Naive B cell (primary cell): Measurements from ENCODE around the gene VPS29. TPM values are rescaled to one million over a fixed set of nuclear protein-coding genes. Genes with fewer than 3 reads are reported as not detected.
"Not testable (repeated sequence)": the region's sequence is repeated elsewhere in the genome, so short reads cannot be mapped to it uniquely, and the experiment has no call there.

Source experiments
- ATAC-seq, 2 donors: fragments of 150-1000 bp; cut with Tn5 transposase; 2 replicates each; pipeline ENCODE4 v1.10.0; 2021; ENCODE audit warnings: low read depth in 2 of 2, mild to moderate bottlenecking in 2 of 2, moderate library complexity in 2 of 2
- DNase-seq: peaks from one replicate; pipeline ENCODE4 v3.0.0; 2022
- H3K27ac Mint-ChIP-seq, 6 donors: one replicate each; pipeline ENCODE4 v1.8.0; 2020 to 2022; ENCODE audit warnings: mild to moderate bottlenecking in 6 of 6, mixed read lengths in 6 of 6, moderate library complexity in 5 of 6, inconsistent platforms in 2 of 6
- H3K27me3 Mint-ChIP-seq, 3 donors: one replicate each; pipeline ENCODE4 v1.8.0; 2021 to 2022; ENCODE audit warnings: mixed read lengths in 3 of 3, mild to moderate bottlenecking in 1 of 3
- H3K36me3 Mint-ChIP-seq, 2 donors: one replicate each; pipeline ENCODE4 v1.8.0; 2020 to 2022; ENCODE audit warnings: mixed read lengths in 2 of 2, inconsistent platforms in 1 of 2, mild to moderate bottlenecking in 1 of 2
- H3K4me1 Mint-ChIP-seq, 3 donors: one replicate each; pipeline ENCODE4 v1.8.0; 2020 to 2022; ENCODE audit warnings: mixed read lengths in 3 of 3, inconsistent platforms in 1 of 3, mild to moderate bottlenecking in 1 of 3, moderate library complexity in 1 of 3
- H3K4me3 Mint-ChIP-seq, 8 donors: one replicate each; pipeline ENCODE4 v1.8.0; 2020 to 2022; ENCODE audit warnings: mild to moderate bottlenecking in 8 of 8, mixed read lengths in 8 of 8, moderate library complexity in 8 of 8, inconsistent platforms in 2 of 8
- H3K9me3 Mint-ChIP-seq, 7 donors: one replicate each; pipeline ENCODE4 v1.8.0; 2020 to 2022; ENCODE audit warnings: mixed read lengths in 7 of 7, mild to moderate bottlenecking in 5 of 7, inconsistent platforms in 2 of 7, moderate library complexity in 1 of 7
- polyA plus RNA-seq, 6 donors: library from polyadenylated mRNA; unstranded; fragments of 300-500 nt; fragmentation: Illumina TruSeq; gene quantifications; one replicate each; pipeline ENCODE4 v1.2.3, GENCODE V29; 2021; ENCODE audit warnings: low read depth in 6 of 6

The VPS29 gene
- polyA plus RNA-seq, 6 donors from 2014 or later: 120 to 151 (median 143) TPM

DNA sequence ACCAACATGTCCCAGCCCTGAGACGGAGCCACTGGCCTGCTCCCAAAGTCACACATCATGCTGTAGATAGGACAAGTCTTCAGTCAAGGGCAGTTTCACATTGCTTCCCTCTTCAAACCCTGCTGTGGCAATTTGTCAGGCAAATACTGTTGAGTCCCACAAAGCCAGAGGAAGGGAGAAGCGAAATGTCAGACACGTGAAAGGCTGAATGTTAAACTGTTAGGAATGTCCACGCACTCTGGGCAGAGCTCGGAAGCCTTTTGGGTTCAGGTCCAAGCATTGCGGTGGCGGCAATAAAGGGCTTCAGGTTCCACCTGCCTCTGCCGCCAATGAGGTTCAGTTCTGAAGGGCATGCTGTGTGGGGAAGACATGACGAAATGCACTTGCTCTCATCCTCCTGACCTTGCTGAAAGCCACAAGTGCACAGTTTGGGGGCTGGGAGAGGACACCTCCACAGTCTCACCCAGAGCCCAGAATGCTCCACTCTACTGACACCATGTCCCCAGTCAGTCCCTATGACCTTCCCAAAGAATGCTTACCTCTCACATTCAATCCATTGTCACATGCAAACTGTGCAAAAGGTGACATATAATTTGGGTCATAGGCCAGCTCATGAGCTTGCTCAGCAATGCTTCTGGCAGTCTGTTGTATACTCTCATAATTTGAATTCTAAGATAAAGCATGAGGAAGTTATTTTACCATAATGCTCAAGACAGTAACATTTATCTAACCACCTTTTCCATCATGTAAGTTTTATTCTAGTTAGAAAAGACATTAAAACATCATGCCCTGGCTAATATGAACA, 35.9 kb upstream of the VPS29 start:
- ATAC-seq (no peak), DNase-seq (no peak)
- H3K36me3 Mint-ChIP-seq: peaks cover 15 to 21% of the 10 kb centered on the region in 2 donors

DNA sequence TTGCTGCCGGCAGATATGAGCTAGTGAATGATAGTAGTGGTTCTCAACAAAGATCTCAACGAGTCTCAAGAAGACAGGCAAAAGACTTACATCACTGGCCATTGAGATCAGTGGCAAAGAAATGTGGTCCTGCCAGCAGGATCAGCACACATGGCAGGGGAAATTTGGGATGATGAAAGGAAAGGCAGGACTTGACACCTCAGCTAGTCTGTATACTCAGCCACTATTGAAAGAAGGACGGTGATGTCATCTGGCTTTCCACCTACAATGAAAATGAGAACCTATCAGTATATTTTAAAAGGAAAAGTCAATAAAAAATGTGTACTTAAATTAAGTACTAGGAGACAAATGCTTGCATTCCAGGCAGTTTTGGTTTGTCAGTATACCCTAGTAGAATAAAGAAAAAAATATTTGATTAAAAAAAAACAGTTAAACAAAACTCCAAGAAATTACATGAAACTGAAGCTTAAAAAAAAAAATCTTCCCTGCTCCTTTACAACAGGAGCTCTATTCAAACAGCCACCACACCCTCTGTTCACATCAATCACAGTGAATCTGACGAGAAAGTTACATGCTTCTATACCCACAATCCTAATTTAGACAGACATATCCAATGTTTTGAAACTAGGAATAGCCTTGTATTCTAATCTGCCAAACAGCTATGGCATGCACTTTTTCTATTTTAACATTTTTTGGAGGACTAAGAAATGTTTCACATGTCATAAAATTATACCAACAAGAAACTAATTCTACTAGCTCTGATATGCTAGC, 35.1 kb upstream of the VPS29 start:
- peaks cover 0 to 2% (median 0%) of the 10 kb centered on the region in 3 donors for H3K4me1 Mint-ChIP-seq

More for the DNA sequence above, 35.9 kb upstream of the VPS29 start:
- Mint-ChIP-seq H3K9me3 (no peaks in the 10 kb centered on the region), H3K27ac (peak overlapping the region in 3 of 6 donors; percentile 9 to 69 (median 60)), H3K4me1 (peaks cover 0 to 8% (median 3%) of the 10 kb centered on the region in 3 donors), H3K27me3 (no peaks in the 10 kb centered on the region), H3K4me3 (no peak overlapping the region)

DNA sequence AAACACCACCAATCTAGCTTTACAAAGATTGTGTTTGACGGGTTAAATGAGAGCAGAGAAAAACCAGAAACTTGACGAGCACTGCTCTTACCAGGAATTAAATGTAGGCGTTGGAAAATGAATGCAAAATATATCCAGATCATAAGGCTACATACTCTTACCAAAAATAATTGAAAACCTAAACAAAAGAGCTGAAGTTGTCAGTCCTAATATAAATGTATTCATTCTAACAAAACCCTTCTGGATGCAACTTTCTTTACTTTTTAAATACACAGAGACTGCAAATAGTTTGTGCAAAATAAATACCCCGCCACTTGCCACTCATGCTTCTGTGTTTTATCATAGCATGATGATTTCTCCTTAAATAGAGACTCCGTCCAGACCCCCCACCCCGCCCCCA, 32.9 kb upstream of the VPS29 start:
- H3K27me3 Mint-ChIP-seq: no peaks in the 10 kb centered on the region
- H3K4me1 Mint-ChIP-seq: no peaks in the 10 kb centered on the region
- H3K4me3 Mint-ChIP-seq: no peak overlapping the region
- ATAC-seq: no peak
- peaks cover 0 to under 1% (median 0%) of the 10 kb centered on the region in 7 donors for H3K9me3 Mint-ChIP-seq
- H3K27ac Mint-ChIP-seq: no peak overlapping the region
- no peak for DNase-seq
- H3K36me3 Mint-ChIP-seq: peaks cover 17 to 20% of the 10 kb centered on the region in 2 donors

More for the DNA sequence above, 35.1 kb upstream of the VPS29 start:
- Mint-ChIP-seq H3K27ac (peak overlapping the region in 4 of 6 donors; percentile 9 to 79 (median 72)), H3K27me3 (no peaks in the 10 kb centered on the region), H3K4me3 (no peak overlapping the region), H3K9me3 (no peaks in the 10 kb centered on the region), H3K36me3 (peaks cover 15 to 20% of the 10 kb centered on the region in 2 donors)
- no peak for DNase-seq
- ATAC-seq: no peak

DNA sequence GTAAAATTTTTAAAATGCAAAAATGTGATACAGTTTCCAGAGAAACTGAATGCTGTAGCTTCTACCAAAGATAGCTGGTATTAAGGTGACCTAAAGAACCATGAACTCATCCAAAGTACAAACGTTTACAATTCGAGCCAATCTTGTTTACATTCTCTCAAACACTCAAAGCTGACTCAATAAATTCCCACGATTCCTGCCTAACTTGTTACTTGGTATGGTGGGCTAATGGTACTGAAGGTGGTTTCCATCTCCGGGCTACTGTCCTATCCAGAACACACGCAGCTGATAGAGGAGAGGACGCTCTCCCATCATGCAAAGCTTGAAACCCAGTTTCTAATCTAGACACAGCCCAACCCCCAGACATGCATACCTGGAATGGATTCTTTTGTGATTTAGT, 31.7 kb upstream of the VPS29 start:
- Mint-ChIP-seq H3K9me3 (peaks cover 0 to 2% (median 0%) of the 10 kb centered on the region in 7 donors), H3K27ac (peak overlapping the region in 4 of 6 donors; percentile 54 to 90 (median 60)), H3K4me3 (no peak overlapping the region), H3K36me3 (peaks cover 10 to 23% of the 10 kb centered on the region in 2 donors), H3K4me1 (peaks cover 0 to 5% (median 0%) of the 10 kb centered on the region in 3 donors), H3K27me3 (no peaks in the 10 kb centered on the region)
- DNase-seq (no peak), ATAC-seq (no peak)

DNA sequence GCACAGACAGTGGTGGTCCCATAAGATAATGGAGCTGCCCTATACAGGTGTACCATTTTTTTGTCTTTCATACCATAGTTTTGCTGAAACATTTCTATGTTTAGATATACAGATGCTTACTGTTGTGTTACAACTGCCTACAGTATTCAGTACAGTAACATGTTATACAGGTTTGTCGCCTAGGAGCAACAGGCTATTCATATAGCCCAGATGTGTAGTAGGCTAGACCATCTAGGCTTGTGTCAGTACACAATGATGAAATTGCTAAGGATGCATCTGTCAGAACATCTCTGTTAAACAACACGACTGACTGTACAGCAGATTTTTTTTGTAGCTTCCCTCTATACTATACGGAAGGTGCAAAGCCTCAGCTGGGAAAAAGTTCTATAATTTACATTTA, 30.7 kb upstream of the VPS29 start:
- Mint-ChIP-seq H3K27me3 (no peaks in the 10 kb centered on the region), H3K27ac (peak overlapping the region in 1 of 6 donors; percentile 49), H3K9me3 (peaks cover 0 to 2% (median 0%) of the 10 kb centered on the region in 7 donors), H3K4me3 (no peak overlapping the region), H3K4me1 (peaks cover 0 to 11% (median 3%) of the 10 kb centered on the region in 3 donors), H3K36me3 (peaks cover 9 to 16% of the 10 kb centered on the region in 2 donors)
- ATAC-seq: no peak
- DNase-seq: no peak

DNA sequence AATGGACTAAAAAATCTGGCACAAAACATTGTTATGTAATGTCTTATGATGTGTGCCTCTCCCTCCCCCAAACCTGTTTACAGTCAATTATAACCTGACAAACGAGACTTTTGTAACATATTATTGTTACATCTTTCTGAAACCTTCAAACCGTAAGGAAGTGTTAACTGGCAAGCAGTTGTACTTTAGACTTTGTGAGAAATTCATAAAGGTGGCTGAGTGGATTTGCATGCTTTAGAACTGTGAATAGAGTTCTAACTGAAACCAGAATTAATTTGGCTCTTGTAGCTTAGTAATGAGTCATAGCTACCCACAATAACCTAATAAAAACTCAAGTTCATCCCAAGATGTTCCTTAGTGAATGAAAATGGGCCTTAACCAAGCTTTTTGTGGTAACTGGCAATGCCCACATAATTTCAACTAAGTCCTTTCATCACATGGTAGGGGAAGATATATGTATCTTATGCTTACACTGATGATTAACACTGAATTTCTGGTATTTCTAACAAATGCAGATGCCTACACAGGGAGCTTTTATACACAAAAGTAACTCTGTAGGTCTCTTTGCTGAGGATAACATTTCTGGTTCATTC, 29.9 kb upstream of the VPS29 start:
- ATAC-seq (no peak), DNase-seq (no peak)
- H3K27me3 Mint-ChIP-seq: no peaks in the 10 kb centered on the region
- H3K4me1 Mint-ChIP-seq: peaks cover 0 to 11% (median 3%) of the 10 kb centered on the region in 3 donors
- peak overlapping the region in 4 of 6 donors; percentile 8 to 71 (median 46) for H3K27ac Mint-ChIP-seq
- peaks cover 0 to 2% (median 0%) of the 10 kb centered on the region in 7 donors for H3K9me3 Mint-ChIP-seq
- peaks cover 8 to 15% of the 10 kb centered on the region in 2 donors for H3K36me3 Mint-ChIP-seq
- H3K4me3 Mint-ChIP-seq: no peak overlapping the region

DNA sequence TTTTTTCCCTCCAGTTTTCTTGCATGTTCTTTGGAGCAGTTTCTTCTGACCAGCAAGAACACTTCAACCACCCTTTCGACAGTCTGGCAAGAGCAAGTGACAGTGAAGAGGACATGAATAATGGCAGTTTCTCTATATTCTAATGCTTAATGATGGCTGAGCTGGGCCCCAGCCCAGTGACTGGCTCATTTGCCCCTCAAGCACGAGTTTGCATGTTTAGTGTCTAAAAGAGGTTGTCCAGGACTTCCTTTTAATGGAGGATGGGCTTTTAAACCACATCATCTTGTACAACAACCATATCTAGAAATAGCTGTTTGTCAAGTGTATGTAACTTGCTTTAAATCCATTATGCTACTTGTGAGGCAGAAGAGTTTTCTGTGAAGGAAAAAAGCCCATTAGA, 28.6 kb upstream of the VPS29 start:
- DNase-seq: no peak
- Mint-ChIP-seq H3K36me3 (peaks cover 0 to 15% of the 10 kb centered on the region in 2 donors), H3K4me3 (no peak overlapping the region), H3K9me3 (peaks cover 0 to 2% (median 0%) of the 10 kb centered on the region in 7 donors), H3K4me1 (peaks cover 0 to 11% (median 3%) of the 10 kb centered on the region in 3 donors), H3K27me3 (no peaks in the 10 kb centered on the region), H3K27ac (no peak overlapping the region)
- ATAC-seq: no peak

DNA sequence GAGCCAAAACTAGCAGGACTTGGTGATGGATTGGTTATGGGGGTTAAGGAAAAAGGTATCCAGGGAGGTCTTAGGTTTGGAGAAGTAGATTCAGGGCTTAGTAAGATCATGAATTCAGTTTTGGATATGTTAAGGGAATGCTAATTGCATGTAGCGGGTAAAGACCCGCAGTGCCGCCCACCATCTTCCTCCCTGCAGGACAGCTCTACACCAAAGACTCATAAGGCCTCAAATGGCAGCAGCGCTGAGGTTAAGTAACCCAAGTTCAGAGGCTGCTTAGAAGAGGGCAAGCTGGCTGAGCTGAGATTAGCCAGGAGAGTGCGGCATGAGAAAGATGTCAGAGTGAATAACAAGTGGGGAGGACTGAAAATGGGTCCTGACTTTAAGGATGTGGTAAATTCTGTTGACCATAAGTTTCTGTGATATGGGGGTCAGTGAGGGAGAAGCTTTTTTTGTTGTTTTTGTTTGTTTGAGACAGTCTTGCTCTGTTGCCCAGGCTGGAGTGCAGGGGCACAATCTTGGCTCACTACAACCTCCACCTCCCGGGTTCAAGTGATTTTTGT, 26.4 kb upstream of the VPS29 start:
- peaks cover 0 to 2% (median 0%) of the 10 kb centered on the region in 7 donors for H3K9me3 Mint-ChIP-seq
- ATAC-seq (no peak), DNase-seq (no peak)
- no peak overlapping the region for H3K4me3 Mint-ChIP-seq
- H3K4me1 Mint-ChIP-seq: peaks cover 0 to 11% (median 3%) of the 10 kb centered on the region in 3 donors
- H3K27me3 Mint-ChIP-seq: no peaks in the 10 kb centered on the region
- peak overlapping the region in 3 of 6 donors; percentile 38 to 51 (median 48) for H3K27ac Mint-ChIP-seq
- H3K36me3 Mint-ChIP-seq: peaks cover 0 to 15% of the 10 kb centered on the region in 2 donors

DNA sequence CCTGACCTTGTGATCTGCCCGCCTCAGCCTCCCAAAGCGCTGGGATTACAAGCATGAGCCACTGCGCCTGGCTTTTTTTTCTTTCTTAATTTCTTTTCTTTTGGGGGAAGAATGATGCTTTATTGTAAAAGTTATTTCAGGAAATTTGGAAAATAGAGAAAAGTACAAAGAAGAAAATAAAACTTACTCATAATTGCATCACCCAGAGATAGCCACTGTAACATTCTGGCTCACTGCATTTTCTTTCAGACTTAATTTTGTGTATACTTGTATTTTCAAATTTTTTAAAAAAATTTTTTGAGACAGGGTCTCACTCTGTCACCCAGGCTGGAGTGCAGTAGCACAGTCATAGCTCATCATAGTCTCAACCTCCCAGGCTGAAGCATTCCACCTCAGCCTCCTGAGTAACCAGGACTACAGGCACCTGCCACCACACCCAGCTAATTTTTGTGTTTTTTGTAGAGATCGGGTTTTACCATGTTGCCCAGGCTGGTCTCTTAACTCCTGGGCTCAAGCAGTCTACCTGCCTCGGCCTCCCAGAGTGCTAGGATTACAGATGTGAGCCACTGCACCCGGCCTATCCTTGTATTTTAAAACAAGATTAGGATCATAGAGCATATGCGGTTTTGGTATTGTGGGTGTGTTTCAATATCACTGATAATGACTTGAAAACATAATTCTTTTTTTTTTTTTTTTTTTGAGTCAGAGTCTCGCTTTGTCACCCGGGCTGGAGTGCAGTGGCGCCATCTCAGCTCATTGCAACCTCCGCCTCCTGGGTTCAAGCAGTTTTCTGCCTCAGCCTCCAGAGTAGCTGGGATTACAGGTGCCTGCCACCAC, 19.2 kb upstream of the VPS29 start:
- not testable (repeated sequence) for ATAC-seq, H3K27me3 Mint-ChIP-seq, H3K9me3 Mint-ChIP-seq, H3K4me3 Mint-ChIP-seq, DNase-seq, H3K36me3 Mint-ChIP-seq, H3K4me1 Mint-ChIP-seq
- peak overlapping the region in 1 of 6 donors; percentile 60 for H3K27ac Mint-ChIP-seq

DNA sequence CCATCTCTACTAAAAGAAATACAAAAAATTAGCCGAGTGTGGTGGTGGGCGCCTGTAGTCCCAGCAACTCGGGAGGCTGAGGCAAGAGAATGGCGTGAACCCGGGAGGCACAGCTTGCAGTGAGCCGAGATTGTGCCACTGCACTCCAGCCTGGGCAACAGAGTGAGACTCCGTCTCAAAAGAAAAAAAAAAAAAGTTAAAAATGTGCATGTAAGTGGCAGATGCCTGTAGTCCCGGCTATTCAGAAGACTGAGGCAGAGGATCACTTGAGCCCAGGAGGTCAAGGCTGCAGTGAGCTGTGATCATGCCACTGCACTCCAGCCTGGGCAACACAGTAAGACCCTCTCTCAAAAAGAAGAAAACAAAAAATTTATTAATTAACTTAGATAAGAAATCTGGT, 16.1 kb upstream of the VPS29 start:
- not testable (repeated sequence) for H3K36me3 Mint-ChIP-seq, H3K4me1 Mint-ChIP-seq, H3K4me3 Mint-ChIP-seq, H3K27ac Mint-ChIP-seq, H3K27me3 Mint-ChIP-seq, H3K9me3 Mint-ChIP-seq, ATAC-seq, DNase-seq

DNA sequence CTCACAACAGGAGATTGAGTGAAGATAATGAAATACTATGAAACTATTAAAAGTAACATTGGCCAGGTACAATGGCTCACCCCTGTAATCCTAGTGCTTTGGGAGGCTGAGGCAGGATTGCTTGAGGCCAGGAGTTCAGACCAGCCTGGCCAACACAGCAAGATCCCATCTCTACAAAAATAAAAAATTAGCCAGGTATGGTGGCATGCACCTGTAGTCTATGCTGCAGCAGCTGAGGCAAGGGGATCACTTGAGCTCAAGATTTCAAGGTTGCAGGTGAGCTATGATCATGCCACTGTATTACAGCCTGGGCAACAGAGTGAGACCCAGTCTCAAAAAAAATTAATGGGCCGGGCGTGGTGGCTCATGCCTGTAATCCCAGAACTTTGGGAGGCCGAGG, 15.1 kb upstream of the VPS29 start:
- no peak for DNase-seq
- no peak overlapping the region for H3K4me3 Mint-ChIP-seq
- ATAC-seq: no peak
- no peaks in the 10 kb centered on the region for H3K9me3 Mint-ChIP-seq
- H3K36me3 Mint-ChIP-seq: peaks cover 0 to 4% of the 10 kb centered on the region in 2 donors
- H3K27ac Mint-ChIP-seq: no peak overlapping the region
- peaks cover 0 to 7% (median 0%) of the 10 kb centered on the region in 3 donors for H3K4me1 Mint-ChIP-seq
- H3K27me3 Mint-ChIP-seq: no peaks in the 10 kb centered on the region

DNA sequence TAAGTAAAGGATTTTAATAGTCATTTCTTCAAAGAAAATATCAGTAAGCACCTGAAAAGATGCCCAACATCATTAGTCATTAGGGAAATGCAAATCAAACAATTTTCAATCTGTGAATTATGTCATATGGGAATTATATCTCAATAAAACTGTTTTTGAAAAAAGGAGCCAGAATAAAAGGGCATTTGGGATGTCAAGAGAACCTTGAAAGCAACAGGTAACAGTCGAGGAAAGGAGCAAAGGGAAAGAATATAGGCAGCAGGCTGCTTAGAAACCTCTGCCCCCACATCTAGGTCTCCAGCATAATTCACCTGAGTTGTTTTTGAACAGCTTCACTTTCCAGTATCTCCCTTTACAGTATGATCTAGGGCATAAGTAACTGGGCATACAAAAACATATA, 12.5 kb upstream of the VPS29 start:
- H3K36me3 Mint-ChIP-seq: no peaks in the 10 kb centered on the region
- DNase-seq: no peak
- H3K4me1 Mint-ChIP-seq: peaks cover 0 to 7% (median 0%) of the 10 kb centered on the region in 3 donors
- H3K27ac Mint-ChIP-seq: peak overlapping the region in 1 of 6 donors; percentile 72
- no peaks in the 10 kb centered on the region for H3K9me3 Mint-ChIP-seq
- H3K27me3 Mint-ChIP-seq: no peaks in the 10 kb centered on the region
- no peak for ATAC-seq
- H3K4me3 Mint-ChIP-seq: no peak overlapping the region
